ENCODE results near the gene TNFSF12.

Gene TNFSF12

GRCh38 chr17:7570351-7570750 lies 21.5 kb downstream of the TNFSF12 start:
- DNase-seq (ENCODE audit: low read depth), result no peak

GRCh38 chr17:7572338-7572587 lies 23.4 kb downstream of the TNFSF12 start:
- no peak for DNase-seq (ENCODE audit: low read depth)

GRCh38 chr17:7572588-7573323 lies 23.9 kb downstream of the TNFSF12 start:
- peak; percentile 99 for DNase-seq (ENCODE audit: low read depth)

DNA sequence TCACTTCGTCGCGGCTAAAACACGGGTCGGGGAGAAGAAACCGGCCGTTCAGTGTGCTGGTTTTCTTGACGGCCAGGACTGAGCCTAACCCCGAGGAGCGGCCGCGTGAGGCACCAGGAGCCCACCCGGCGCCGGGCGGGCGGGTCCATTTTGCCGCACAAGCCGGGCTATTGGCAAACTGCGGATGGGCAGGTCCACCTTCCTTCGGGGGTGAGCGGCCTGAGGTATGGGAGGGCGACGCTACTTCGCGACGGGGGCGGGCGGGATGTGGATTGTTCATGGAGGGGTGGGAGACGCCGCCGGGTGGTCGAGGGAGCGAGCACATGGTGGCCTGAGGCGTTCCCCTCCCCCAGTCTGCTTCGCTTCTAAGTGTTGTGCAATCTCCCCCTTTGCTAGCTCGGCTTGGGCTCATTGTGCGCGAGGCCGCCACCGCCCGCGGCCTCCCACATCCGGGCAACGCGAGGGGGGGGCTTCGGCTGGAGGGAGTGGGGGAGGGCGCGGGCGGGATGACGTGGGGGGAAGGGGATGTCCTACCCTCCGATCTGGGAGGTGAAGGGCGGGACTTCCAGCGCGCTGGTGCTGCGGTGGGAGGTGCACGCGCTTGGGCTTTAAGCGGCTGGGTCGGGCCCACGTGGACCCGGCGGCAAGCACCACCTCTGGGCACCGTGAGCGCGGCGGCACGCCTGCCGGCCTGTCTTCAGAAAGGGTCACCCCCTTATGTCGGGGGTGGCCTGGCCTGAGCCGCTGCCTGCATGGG lies 24.6 kb downstream of the TNFSF12 start:
- peak; percentile 90 for DNase-seq (ENCODE audit: low read depth)

- DNase-seq (ENCODE audit: low read depth), result no peak
Observed at GRCh38 chr17:7574176-7574953, 25.5 kb downstream of the TNFSF12 start.

GRCh38 chr17:7575481-7575883 lies 26.6 kb downstream of the TNFSF12 start:
- no peak for DNase-seq (ENCODE audit: low read depth)

DNA sequence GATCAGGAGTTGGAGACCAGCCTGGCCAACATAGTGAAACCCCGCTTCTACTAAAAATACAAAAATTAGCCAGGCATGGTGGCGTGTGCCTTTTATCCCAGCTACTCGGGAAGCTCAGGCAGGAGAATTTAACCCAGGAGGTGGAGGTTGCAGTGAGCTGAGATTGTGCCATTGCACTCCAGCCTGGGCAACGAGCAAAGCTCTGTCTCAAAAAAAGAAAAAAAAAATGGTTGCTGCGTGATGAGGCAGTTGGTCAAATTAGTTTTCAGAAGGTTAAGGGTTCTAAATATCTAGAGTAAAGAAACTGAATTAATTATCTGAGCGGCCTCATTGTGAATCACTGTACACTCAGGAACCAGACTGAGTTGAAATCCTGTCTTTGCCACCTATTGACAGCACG lies 27.1 kb downstream of the TNFSF12 start:
- no peak for DNase-seq (ENCODE audit: low read depth)

DNA sequence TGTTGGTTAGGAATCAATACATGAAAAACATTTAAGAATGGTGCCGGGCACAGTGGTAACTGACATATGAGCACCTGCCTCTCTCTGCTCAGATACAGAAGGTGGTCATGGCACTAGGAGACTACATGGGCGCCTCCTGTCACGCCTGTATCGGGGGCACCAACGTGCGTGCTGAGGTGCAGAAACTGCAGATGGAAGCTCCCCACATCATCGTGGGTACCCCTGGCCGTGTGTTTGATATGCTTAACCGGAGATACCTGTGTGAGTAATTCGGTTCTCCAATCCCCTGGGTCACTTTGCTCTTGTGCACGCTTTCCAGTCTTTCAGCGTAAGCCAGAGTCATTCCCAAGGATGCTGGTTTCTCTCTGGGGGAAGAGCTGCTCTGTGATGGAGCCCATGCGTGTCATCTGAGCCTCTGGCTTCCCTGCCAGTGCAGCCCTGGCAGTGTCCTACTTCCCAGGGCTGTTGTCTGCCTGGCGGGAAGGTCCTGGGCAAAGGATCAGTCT lies 27.6 kb downstream of the TNFSF12 start:
- DNase-seq (ENCODE audit: low read depth), result no peak

- DNase-seq (ENCODE audit: low read depth), result no peak
Observed at GRCh38 chr17:7577327-7578199, 28.7 kb downstream of the TNFSF12 start.

DNA sequence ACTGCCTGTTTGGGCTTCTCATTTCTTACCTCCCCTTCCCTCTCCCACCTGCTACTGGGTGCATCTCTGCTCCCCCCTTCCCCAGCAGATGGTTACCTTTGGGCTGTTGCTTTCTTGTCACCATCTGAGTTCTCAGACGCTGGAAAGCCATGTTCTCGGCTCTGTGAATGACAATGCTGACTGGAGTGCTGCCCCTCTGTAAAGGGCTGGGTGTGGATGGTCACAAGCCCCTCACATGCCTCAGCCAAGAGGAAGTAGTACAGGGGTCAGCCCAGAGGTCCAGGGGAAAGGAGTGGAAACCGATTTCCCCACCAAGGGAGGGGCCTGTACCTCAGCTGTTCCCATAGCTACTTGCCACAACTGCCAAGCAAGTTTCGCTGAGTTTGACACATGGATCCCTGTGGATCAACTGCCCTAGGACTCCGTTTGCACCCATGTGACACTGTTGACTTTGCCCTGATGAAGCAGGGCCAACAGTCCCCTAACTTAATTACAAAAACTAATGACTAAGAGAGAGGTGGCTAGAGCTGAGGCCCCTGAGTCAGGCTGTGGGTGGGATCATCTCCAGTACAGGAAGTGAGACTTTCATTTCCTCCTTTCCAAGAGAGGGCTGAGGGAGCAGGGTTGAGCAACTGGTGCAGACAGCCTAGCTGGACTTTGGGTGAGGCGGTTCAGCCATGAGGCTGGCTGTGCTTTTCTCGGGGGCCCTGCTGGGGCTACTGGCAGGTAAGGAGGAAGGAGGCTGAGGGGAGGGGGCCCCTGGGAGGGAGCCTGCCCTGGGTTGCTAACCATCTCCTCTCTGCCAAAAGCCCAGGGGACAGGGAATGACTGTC lies 30.4 kb downstream of the TNFSF12 start, which contains the start of gene CD68:
Gene CD68 (plus strand): TSS at position 638 of the 833 bp plus-strand sequence. CDS start 40 bp downstream, at position 678.
- peak; percentile 75 for DNase-seq (ENCODE audit: low read depth)

GRCh38 chr17:7579834-7580603 lies 31.2 kb downstream of the TNFSF12 start:
- DNase-seq (ENCODE audit: low read depth), result no peak

DNA sequence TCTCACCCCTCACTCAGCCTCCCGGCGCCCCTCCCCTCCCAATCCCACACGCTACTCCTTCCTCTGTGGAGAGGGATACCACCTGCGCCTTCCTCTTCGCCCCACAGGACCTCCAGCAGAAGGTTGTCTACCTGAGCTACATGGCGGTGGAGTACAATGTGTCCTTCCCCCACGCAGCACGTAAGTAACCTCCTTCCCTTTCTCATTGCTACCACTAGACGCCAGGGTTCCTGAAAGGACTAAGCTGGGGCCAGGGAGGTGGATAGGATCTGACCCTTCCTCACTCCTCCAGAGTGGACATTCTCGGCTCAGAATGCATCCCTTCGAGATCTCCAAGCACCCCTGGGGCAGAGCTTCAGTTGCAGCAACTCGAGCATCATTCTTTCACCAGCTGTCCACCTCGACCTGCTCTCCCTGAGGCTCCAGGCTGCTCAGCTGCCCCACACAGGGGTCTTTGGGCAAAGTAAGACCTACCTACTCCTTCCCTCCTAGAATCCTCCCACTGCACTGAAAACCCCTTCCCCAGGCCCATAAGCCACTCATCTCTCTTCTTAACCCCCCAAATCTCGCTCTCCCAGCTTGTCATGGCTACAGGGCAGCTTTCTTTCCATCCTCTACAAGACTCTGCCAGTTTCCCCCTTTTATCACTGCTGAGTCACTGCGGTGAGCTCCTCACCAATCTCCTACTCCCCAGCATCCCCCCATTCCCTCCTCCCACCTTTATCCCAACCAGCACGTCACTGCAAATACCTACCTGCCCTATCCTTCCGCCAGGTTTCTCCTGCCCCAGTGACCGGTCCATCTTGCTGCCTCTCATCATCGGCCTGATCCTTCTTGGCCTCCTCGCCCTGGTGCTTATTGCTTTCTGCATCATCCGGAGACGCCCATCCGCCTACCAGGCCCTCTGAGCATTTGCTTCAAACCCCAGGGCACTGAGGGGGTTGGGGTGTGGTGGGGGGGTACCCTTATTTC lies 32.0 kb downstream of the TNFSF12 start:
- DNase-seq (ENCODE audit: low read depth), result no peak

- DNase-seq (ENCODE audit: low read depth), result no peak
Observed at GRCh38 chr17:7582396-7583252, 33.8 kb downstream of the TNFSF12 start.

DNA sequence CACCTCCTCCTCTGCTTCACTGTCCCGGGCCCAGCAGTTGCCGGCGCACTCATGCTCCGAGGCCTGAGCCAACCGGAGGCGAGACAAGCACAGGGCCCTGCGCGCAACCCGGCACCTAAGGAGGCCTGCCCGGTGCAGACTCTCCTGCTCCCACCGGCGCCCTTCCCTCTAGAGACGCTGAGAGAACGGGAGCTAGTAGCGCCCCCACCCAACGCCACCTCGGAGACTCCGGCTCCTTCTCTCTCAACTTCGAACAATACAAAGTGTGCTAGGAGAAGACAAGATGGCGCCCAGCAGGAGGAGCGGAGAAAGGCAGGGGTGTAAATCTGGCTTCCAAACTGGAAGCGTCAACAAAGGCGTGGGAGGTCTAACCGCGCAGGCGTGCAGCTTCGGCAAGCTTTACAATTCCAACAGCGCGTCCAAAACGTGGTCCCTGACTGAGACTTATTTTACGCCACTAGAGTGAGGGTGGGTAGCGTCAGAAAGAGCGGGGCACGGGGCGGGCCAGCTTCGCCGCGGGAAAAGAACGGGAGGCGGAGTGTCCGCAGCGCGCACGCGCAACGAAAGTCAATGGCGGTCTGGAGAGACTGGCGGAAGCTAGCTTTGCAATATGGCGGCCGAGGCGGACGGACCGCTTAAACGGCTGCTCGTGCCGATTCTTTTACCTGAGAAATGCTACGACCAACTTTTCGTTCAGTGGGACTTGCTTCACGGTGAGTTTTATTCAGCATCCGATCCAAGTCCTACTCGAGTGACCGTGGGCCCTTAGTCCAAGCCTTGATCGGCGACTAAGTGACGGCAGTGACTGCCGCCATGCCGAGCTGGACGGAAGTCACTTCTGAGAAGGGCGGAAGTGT lies 34.6 kb downstream of the TNFSF12 start, which contains the start of gene MPDU1:
Gene MPDU1 (plus strand): TSS at position 600 of the 857 bp plus-strand sequence. CDS start 11 bp downstream, at position 611.
- DNase-seq (ENCODE audit: low read depth), result peak; percentile 96

- DNase-seq (ENCODE audit: low read depth), result no peak
Observed at GRCh38 chr17:7586673-7587419, 38.0 kb downstream of the TNFSF12 start.

Measured in fibroblast of the conjunctiva (primary cell).